Measurements from ENCODE around the gene SPTLC2.

Gene SPTLC2

GRCh38 chr14:77623201-77623600 is 6.8 kb upstream of the SPTLC2 start:
- no peak for DNase-seq (ENCODE audit: low spot score)

DNA sequence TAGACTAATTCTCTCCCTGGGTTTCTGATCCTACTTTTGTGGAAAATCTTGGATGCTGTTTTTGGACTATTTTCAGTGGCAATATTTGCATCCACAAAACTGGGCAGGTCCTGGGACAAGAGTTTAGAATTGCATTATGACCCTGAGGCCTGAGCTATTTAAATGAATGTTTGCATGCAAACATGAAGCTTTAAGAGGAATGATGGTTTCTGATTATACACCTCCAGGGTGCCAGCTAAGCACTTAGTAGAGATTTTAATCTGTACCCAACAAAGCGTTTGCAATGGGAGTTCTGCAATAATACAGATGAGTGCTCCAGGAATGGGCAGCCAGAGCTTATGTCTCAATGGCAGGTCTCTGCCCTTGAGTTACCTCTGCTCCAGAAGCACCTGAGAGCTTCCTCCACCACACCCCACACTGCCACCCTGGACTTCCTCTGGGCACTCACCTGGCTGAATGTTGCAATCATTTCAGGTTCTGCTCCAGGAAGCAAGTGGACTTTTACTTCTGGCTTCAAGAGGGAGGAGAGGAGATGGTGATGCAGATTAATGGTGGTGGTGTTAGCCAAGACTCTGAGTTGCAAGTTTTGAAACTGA is 6.0 kb upstream of the SPTLC2 start:
- peak; percentile 57 for DNase-seq (ENCODE audit: low spot score)

GRCh38 chr14:77620222-77620870 is 3.9 kb upstream of the SPTLC2 start:
- DNase-seq (ENCODE audit: low spot score): no peak

GRCh38 chr14:77618381-77618970 is 2.0 kb upstream of the SPTLC2 start:
- DNase-seq (ENCODE audit: low spot score): no peak

DNA sequence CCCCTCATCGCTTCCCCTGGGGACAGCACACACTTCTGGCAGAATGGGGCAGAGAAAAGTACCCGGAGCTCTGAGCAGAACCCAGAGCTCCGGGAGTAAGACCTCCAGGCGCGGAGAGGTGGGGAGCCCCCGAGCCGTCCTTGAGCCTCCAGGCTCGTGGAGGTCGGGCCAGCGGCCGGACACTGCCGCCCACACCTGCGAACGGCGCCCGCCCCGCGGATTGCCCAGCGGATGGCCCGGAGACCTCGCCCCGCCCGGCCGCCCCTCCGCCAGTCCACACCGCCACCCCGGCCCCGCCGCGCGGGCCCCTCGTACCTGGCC is 344 bp downstream of the SPTLC2 start:
- no peak for DNase-seq (ENCODE audit: low spot score)

- no peak for DNase-seq (ENCODE audit: low spot score)
These were observed 890 bp downstream of the SPTLC2 start for GRCh38 chr14:77615361-77616132.

- peak; percentile 26 for DNase-seq (ENCODE audit: low spot score)
These were observed 3.2 kb downstream of the SPTLC2 start for GRCh38 chr14:77613201-77613600.

DNA sequence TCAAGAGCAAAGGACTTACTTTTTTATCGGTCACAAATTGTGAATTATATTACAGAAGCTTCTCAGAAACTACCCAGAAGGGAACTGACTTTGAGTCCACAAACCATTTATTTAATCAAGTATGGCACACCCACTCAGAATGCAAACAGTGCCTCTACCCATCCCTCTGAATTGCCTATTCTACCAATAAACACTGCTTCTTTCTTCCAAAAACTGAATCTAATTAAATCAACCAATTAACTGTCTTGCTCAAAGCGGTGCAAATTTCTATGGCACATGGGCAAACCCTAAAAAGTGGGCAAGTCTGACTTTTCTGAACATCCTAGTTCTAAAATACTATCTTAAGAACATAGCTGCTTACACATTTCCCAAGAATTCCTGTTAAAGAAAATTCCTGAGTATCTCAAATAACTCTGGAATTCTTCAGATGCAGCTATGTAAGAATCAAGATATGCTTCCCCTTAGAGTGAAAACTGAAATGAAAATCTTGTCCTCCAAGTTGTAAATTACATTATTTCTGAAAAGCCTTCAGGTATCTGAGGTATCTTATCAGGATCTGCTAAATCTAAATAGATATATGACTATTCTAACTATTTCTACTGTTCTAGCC is 4.3 kb downstream of the SPTLC2 start:
- DNase-seq (ENCODE audit: low spot score): peak; percentile 14

DNA sequence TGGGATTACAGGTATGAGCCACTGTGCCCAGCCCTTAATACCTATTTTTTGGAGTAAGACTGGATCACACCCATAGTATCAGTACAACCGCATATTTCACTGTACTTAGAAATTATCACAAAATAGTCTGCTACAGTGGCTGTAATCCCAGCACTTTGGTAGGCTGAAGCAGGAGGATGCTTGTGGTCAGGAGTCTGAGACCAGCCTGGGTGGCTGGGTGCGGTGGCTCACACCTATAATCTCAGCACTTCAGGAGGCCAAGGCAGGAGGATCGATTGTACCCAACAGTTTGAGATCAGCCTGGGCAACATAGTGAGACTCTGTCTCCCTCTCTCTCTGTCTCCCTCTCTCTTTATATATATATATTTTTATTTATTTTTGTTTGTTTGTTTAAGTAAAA is 5.9 kb downstream of the SPTLC2 start:
- no peak for DNase-seq (ENCODE audit: low spot score)

DNA sequence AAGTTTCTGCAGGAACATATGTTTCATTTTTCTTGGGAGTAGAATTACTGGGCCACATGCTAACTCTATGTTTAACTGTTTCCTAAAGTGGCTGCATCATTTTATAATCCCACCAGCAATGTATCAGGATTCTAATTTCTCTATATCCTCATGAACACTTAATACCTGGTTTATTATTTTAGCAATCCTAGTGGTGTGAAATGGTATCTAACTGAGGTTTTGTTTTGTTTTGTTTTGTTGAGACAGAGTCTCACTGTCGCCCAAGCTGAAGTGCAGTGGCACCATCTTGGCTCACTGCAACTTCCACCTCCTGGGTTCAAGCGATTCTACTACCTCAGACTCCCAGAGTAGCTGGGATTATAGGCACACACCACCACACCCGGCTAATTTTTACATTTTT is 6.5 kb downstream of the SPTLC2 start:
- DNase-seq (ENCODE audit: low spot score): no peak

DNA sequence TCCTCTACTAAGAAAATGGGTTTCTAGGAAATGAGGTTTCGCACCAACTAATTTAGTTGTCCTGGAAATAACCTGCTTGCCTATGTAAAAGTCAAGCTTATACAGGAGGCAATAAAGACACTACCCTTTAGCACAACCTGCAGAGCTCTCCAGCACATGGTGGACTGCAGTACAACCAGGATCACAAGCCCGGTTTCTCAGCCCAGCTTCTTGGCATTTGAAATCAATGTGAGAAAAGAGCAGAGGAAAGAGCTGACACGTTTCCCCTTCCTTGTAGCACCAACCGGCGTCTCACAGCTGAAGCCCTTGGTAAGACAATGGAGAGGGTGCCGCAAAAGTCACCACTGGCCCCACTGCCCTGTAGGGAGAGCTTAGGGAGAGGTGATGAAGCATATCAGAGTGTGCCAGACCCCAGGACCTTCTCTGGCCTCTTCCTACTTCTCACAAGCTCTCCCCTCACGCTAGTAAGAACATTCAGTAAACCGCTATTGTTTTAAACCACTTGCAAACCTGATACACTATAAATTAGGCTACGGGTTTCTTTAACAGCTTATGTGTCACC is 8.6 kb downstream of the SPTLC2 start:
- DNase-seq (ENCODE audit: low spot score): no peak

DNA sequence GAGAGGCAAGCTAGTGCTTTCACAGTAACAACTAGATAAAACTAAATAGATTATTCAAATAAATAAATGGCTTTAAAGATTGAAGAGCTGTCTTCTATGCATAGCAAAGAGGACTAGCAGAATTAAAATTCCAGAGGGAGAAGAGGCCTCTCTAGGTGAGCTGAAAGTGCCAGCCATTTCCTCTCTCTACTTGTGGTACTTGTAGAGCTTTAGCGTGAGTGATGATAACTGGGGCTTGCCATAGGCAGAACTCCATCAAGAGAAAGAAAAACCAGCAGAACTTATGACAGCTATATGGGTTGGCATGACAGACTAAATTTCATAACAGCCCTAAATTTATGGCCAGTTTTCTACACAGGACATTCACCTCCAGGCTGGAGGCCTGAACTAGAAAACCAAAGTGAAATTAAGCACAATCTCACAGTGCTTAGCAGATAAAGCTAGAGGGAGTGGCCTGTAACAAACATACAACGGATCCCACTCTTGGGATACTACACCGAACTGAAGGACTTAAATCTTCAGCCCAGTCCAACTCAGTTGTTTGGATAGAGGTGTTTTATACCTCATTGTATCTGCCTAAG is 11.0 kb downstream of the SPTLC2 start:
- DNase-seq (ENCODE audit: low spot score): no peak

- DNase-seq (ENCODE audit: low spot score): peak; percentile 51
These were observed 12.7 kb downstream of the SPTLC2 start for GRCh38 chr14:77603654-77604255.

DNA sequence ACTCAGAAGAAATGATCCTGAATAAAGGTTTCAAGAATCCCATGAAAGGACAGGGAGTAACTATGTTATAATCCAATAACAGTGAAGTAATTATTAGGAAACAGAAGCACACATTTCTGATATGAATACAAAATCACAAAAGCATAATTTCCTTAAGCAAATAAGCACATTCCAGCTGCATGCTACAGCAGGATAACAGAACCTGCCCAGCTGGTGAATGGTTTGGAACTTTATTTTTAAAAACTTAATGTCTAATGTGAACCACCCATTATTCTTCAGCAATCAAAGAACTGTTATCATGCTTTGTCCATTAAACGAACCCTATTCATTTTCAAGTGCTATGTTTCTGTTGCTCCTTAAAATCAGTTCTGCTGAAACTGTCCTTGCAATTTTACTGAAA is 13.4 kb downstream of the SPTLC2 start:
- DNase-seq (ENCODE audit: low spot score): no peak

DNA sequence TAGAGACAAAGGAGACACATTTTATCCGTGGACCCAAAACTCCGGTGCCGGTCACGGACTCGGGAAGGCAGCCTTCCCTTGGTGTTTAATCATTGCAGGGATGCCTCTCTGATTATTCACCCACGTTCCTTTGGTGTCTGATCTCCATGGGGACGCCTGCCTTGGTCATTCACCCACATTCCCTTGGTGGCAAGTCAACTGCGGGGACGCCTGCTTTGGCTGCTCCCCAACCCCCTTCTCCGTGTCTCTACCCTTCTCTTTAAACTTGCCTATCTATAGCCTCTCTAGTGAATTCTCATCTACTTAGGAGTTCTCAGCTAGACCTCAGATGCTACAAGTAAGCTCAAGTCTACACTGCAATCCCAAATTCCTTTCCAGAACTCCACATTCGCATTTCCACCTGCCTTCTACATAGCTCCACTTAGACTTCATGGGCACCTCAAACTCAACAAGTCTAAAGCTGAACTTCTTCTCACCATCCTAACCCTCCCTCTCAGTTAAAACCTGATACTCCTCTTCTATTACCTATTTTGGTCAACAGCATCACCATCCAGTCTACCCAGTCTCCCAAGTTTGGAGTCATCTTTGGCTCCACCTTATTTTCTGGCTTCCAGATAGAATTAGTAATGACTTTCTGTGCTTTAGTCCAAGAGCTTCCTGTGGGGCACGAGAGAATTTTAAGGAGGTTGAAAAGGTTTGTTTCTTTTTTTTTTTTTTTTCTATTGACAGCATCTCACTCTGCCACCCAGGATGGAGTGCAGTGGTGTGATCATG is 14.4 kb downstream of the SPTLC2 start:
- peak; percentile 52 for DNase-seq (ENCODE audit: low spot score)

DNA sequence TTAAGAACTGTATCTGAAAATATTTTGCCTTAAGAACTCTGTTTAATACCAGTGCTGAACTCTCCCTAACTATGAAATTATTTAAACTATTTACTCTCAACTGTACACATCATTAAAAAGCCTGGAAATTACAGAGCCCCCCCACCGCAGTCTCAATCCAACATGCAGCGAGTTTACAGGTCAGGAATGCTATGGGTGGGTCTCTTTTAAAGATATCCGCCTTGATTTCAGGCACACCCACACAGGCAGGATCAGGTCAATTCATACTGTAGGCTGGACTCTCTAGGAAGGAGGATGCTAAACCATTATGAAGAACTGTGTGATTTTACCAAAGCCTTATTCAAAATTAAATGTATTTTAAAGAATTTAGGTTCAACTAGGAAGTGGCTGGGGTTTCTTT is 16.5 kb downstream of the SPTLC2 start:
- peak; percentile 65 for DNase-seq (ENCODE audit: low spot score)

GRCh38 chr14:77598366-77599070 is 17.9 kb downstream of the SPTLC2 start:
- DNase-seq (ENCODE audit: low spot score): no peak

DNA sequence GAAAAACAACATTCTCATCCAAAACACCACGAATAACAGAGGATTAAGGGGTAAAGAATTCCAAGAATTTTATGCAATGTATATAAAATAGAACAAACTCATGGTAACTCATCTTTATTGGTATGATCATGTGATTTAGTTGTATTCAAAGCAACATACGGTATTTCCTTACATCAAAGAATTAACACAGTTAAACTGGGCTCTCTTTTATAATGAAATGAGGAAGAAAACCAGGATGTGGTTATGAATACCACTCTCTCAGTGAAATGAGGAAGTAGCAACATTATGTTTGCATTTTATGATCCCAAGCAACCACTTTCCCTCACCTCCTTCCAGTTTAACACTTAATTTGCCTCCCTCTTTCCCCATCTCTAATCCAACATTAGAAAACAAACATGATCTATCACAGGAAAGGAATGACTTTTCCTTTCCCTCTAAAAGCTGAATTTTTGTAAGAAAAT is 22.9 kb downstream of the SPTLC2 start:
- peak; percentile 66 for DNase-seq (ENCODE audit: low spot score)

DNA sequence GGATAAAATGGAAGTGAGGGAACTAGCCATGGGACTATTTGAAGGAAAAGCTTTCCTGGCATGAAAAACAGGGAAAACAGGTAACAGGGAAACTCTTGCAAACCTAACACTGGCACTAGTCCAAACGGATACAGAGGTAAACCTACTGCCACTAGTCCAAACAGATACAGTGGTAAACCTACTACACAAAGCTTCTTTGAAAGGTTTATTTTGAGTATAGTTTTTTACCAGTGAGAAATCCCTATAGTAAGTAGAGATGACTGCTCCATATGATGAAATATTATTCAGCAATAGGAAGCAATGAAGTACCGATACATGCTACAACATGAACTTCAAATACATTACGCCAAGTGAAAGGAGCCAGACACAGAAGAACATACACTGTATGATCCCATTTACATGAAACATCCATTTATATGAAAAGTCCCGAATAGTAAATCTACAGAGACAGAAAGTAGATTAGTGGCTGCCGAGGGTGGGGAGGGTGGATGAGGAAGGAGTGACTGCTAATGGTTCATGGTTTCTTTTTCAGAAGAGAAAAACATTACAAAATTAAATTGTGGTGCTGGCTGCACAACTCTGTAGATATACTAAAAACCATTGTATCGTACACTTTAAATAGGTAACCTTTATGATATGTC is 25.5 kb downstream of the SPTLC2 start:
- DNase-seq (ENCODE audit: low spot score): peak; percentile 54

DNA sequence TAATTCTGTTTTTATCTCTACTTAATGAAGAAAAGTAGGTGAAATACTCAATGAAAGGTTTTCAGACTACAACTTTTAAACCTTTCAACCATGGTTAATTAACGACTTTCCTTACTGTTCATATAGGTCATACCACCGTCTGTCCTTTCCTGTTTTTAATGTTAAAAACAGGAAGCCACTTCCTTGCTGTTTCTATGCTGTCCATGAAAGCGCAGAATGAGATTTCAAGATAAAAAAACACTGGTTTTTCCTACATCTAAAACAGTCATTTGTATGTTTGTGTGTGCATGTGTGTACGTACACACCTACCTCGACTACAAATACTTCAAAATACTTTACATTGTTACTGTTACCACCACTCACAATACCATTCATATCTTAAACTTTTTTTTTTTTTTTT is 27.3 kb downstream of the SPTLC2 start:
- DNase-seq (ENCODE audit: low spot score): no peak

Measured in LoVo (cell line).